ENCODE results near the gene TOR1AIP2. TPM values are rescaled to one million over a fixed set of nuclear protein-coding genes. Genes with fewer than 3 reads are reported as not detected.

The TOR1AIP2 gene
- total RNA-seq, 3 donors from 2014 or later, result 64.6 to 80.6 (median 65.1) TPM

GRCh38 chr1:179875596-179876299 is 1.9 kb downstream of the TOR1AIP2 start:
- no peaks in the 10 kb centered on the region for H3K9me3 ChIP-seq
- no peak for DNase-seq (ENCODE audit: low spot score in 2 of 2)
- no peaks in the 10 kb centered on the region for H3K27me3 ChIP-seq
- peak overlapping the region in 2 of 3 donors; percentile 65 to 78 for H3K4me3 ChIP-seq
- no peak overlapping the region for H3K27ac ChIP-seq
- peaks cover 0 to 9% of the 10 kb centered on the region in 2 donors for H3K4me1 ChIP-seq
- intact Hi-C loops (cut with DNase I; ENCODE audit: low total_unique reads), result no loop called here
- TF ChIP-seq POLR2A (IDR thresholded peaks at IDR 0.05) (no peak), POLR2AphosphoS5 (IDR thresholded peaks at IDR 0.05) (no peak)
- TF ChIP-seq, protein P1, sequence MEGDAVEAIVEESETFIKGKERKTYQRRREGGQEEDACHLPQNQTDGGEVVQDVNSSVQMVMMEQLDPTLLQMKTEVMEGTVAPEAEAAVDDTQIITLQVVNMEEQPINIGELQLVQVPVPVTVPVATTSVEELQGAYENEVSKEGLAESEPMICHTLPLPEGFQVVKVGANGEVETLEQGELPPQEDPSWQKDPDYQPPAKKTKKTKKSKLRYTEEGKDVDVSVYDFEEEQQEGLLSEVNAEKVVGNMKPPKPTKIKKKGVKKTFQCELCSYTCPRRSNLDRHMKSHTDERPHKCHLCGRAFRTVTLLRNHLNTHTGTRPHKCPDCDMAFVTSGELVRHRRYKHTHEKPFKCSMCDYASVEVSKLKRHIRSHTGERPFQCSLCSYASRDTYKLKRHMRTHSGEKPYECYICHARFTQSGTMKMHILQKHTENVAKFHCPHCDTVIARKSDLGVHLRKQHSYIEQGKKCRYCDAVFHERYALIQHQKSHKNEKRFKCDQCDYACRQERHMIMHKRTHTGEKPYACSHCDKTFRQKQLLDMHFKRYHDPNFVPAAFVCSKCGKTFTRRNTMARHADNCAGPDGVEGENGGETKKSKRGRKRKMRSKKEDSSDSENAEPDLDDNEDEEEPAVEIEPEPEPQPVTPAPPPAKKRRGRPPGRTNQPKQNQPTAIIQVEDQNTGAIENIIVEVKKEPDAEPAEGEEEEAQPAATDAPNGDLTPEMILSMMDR (IDR thresholded peaks at IDR 0.05), result no peak
- no peaks in the 10 kb centered on the region for H3K36me3 ChIP-seq

DNA sequence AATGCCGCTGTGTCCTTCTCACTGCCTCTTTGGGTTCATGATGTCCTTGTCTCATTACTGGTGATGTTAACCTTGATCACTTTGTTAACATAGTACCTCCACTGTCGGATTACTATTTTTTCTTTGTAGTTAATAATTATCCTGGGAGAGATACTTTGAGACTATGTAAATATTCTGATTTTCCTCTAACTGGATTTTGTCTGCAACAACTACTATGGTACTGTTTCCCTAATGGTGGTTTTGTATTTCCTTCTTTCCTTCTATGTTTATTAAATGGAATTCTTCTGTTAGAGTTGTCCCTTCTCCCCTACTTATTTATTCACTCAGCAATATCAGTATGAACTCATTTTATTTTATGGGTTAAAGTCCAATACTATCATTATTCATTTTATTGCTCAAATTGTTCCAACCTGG is 4.2 kb downstream of the TOR1AIP2 start:
- peaks cover 0 to 9% of the 10 kb centered on the region in 2 donors for H3K4me1 ChIP-seq

DNA sequence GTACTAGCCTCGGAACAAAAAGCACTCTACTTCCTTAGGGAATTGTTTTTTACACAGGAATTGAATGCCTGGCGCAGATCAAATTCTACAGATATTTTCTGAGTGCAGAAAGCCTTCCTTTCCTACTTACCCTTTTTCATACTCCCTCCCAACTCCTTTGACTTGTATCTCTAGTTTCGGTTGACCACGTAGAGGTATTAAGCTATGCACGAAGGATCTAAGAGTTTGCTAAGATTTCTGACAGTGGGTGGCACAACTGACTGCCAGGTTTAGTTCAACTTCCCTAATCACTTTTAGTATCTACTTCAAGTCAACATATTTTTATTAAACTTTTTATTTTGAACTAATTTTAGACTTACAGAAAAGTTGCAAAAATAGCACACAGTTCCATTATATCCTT is 5.0 kb downstream of the TOR1AIP2 start:
- Histone ChIP-seq H3K4me3 (no peak overlapping the region), H3K9me3 (no peaks in the 10 kb centered on the region), H3K4me1 (peaks cover 0 to 9% of the 10 kb centered on the region in 2 donors), H3K27me3 (no peaks in the 10 kb centered on the region), H3K36me3 (no peaks in the 10 kb centered on the region), H3K27ac (no peak overlapping the region)
- TF ChIP-seq POLR2AphosphoS5 (IDR thresholded peaks at IDR 0.05) (no peak), POLR2A (IDR thresholded peaks at IDR 0.05) (no peak)
- TF ChIP-seq, protein P1 (IDR thresholded peaks at IDR 0.05), result no peak
- intact Hi-C loops (cut with DNase I; ENCODE audit: low total_unique reads), result no loop called here
- no peak for DNase-seq (ENCODE audit: low spot score in 2 of 2)

More for the DNA sequence above, 4.2 kb downstream of the TOR1AIP2 start:
- DNase-seq (ENCODE audit: low spot score in 2 of 2), result no peak
- no peak for TF ChIP-seq POLR2AphosphoS5 (IDR thresholded peaks at IDR 0.05)
- TF ChIP-seq POLR2A (IDR thresholded peaks at IDR 0.05), result no peak
- TF ChIP-seq, protein P1 (IDR thresholded peaks at IDR 0.05), result no peak
- Histone ChIP-seq H3K27me3 (no peaks in the 10 kb centered on the region), H3K9me3 (no peaks in the 10 kb centered on the region), H3K36me3 (no peaks in the 10 kb centered on the region), H3K4me3 (no peak overlapping the region), H3K27ac (no peak overlapping the region)
- intact Hi-C loops (cut with DNase I; ENCODE audit: low total_unique reads), result no loop called here

DNA sequence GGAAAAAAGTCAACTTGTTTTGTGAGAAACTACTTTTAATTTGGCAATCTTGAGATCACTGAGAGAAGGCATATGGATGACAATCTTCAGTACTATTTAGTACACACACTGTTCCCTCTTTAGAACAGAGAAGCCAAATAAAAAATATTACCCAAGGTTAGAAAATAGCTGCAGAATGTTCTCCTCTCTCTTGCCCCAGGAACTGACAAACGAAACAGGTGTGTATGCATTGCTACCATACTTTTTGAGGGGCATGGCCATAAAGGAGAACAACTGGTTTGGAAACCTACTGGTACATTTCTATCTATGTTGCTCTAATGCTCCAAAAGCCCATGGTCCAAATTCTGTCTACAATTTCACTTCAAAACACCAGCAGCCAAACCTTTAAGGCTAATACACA is 5.7 kb downstream of the TOR1AIP2 start:
- Histone ChIP-seq H3K27me3 (no peaks in the 10 kb centered on the region), H3K36me3 (no peaks in the 10 kb centered on the region), H3K27ac (no peak overlapping the region), H3K4me3 (no peak overlapping the region), H3K4me1 (peaks cover 0 to 9% of the 10 kb centered on the region in 2 donors), H3K9me3 (no peaks in the 10 kb centered on the region)
- TF ChIP-seq, protein P1 (IDR thresholded peaks at IDR 0.05), result no peak
- no peak for TF ChIP-seq POLR2A (IDR thresholded peaks at IDR 0.05)
- no peak for TF ChIP-seq POLR2AphosphoS5 (IDR thresholded peaks at IDR 0.05)
- intact Hi-C loops (cut with DNase I; ENCODE audit: low total_unique reads), result no loop called here
- no peak for DNase-seq (ENCODE audit: low spot score in 2 of 2)

DNA sequence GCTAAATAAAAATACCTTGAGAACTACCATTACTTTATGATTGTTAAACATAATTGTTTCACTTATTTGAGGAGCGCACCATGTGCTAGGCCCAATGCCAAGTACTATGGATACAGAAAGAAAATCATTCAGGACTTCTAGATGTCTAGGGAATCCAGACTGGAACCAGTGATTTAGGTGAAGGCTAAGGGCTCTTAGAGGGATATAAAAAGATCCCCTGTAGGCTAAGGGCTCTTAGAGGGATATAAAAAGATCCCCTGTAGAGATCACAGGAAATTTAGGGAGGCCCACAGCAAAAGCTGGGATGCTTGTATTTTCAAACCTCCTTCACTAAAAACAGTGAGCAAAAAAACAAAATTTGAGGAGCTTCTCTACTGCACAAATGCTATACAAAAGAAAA is 6.7 kb downstream of the TOR1AIP2 start:
- H3K36me3 ChIP-seq, result no peaks in the 10 kb centered on the region
- H3K4me1 ChIP-seq, result peaks cover 0 to 3% of the 10 kb centered on the region in 2 donors
- H3K27me3 ChIP-seq, result no peaks in the 10 kb centered on the region
- no peaks in the 10 kb centered on the region for H3K9me3 ChIP-seq
- no peak overlapping the region for H3K27ac ChIP-seq
- no peak overlapping the region for H3K4me3 ChIP-seq
- intact Hi-C loops (cut with DNase I; ENCODE audit: low total_unique reads), result no loop called here
- TF ChIP-seq, protein P1 (IDR thresholded peaks at IDR 0.05), result no peak
- TF ChIP-seq POLR2A (IDR thresholded peaks at IDR 0.05) (no peak), POLR2AphosphoS5 (IDR thresholded peaks at IDR 0.05) (no peak)
- no peak for DNase-seq (ENCODE audit: low spot score in 2 of 2)
